Brain microvascular endothelial cell (primary cell): ENCODE data around the gene NR1H2.
"Not testable (repeated sequence)": the region's sequence is repeated elsewhere in the genome, so short reads cannot be mapped to it uniquely, and the experiment has no call there.

Experiments
- DNase-seq: peaks from one replicate; pipeline ENCODE4 v3.0.0-alpha.2; 2020
- H3K27ac ChIP-seq: fragments of 250-450 bp; sonication (Bioruptor Pico); 2 replicates; pipeline ENCODE4 v1.5.1; 2020; ENCODE audit warnings: mild to moderate bottlenecking, moderate library complexity
- H3K27me3 ChIP-seq: fragments of 250-450 bp; sonication (Bioruptor Pico); replicated peaks from 2 replicates; pipeline ENCODE4 v1.5.1; 2020; ENCODE audit warnings: mild to moderate bottlenecking
- H3K36me3 ChIP-seq: fragments of 250-450 bp; sonication (Bioruptor Pico); replicated peaks from 2 replicates; pipeline ENCODE4 v1.5.1; 2020; ENCODE audit warnings: mild to moderate bottlenecking
- H3K4me3 ChIP-seq: 2 replicates; pipeline ENCODE4 v1.5.1; 2011; ENCODE audit warnings: low read depth, mild to moderate bottlenecking, control low read depth, low read length, moderate library complexity
- CTCF ChIP-seq: IDR thresholded peaks from 2 replicates; pipeline ENCODE4 v1.5.1; 2011; ENCODE audit warnings: low read depth, mild to moderate bottlenecking, moderate library complexity, low read length, control low read depth, inconsistent platforms; ENCODE audit errors: missing control alignments
- in situ Hi-C: cut with HindIII; loops from 2 replicates; pipeline ENCODE4 v1.10.0; 2017; ENCODE audit warnings: low sequenced_read_pairs, low pct_ligation_motif_present

Gene NR1H2

GRCh38 chr19:50387176-50387867 lies 11.1 kb downstream of the NR1H2 start:
- in situ Hi-C loops, result no loop called here

GRCh38 chr19:50387868-50388245 lies 11.6 kb downstream of the NR1H2 start:
- TF ChIP-seq CTCF, result no peak
- Histone ChIP-seq H3K27me3 (no peaks in the 10 kb centered on the region), H3K36me3 (no peaks in the 10 kb centered on the region), H3K4me3 (no peak overlapping the region), H3K27ac (no peak overlapping the region)
- in situ Hi-C loops, result no loop called here
- no peak for DNase-seq

More at GRCh38 chr19:50387176-50387867, 11.1 kb downstream of the NR1H2 start:
- TF ChIP-seq CTCF, result no peak
- H3K36me3 ChIP-seq, result no peaks in the 10 kb centered on the region
- no peaks in the 10 kb centered on the region for H3K27me3 ChIP-seq
- no peak overlapping the region for H3K27ac ChIP-seq
- no peak overlapping the region for H3K4me3 ChIP-seq
- DNase-seq, result peak; percentile 36

GRCh38 chr19:50390295-50390694 lies 14.0 kb downstream of the NR1H2 start:
- in situ Hi-C loops, result not testable (repeated sequence)

GRCh38 chr19:50390952-50391351 lies 14.7 kb downstream of the NR1H2 start:
- H3K27me3 ChIP-seq, DNase-seq, in situ Hi-C loops, H3K27ac ChIP-seq, H3K36me3 ChIP-seq, H3K4me3 ChIP-seq: not testable (repeated sequence)

More at GRCh38 chr19:50390295-50390694, 14.0 kb downstream of the NR1H2 start:
- H3K27me3 ChIP-seq, DNase-seq, H3K36me3 ChIP-seq, H3K27ac ChIP-seq, H3K4me3 ChIP-seq: not testable (repeated sequence)

- H3K4me3 ChIP-seq, result no peak overlapping the region
- no peaks in the 10 kb centered on the region for H3K27me3 ChIP-seq
- DNase-seq, result no peak
- TF ChIP-seq CTCF, result no peak
- H3K27ac ChIP-seq, result no peak overlapping the region
- in situ Hi-C loops, result no loop called here
- H3K36me3 ChIP-seq, result no peaks in the 10 kb centered on the region
Measured at GRCh38 chr19:50392759-50393158, 16.5 kb downstream of the NR1H2 start.

GRCh38 chr19:50393589-50393988 lies 17.3 kb downstream of the NR1H2 start:
- Histone ChIP-seq H3K36me3 (no peaks in the 10 kb centered on the region), H3K27me3 (no peaks in the 10 kb centered on the region), H3K27ac (no peak overlapping the region), H3K4me3 (no peak overlapping the region)
- TF ChIP-seq CTCF, result no peak
- in situ Hi-C loops, result no loop called here
- no peak for DNase-seq

- H3K4me3 ChIP-seq, result no peak overlapping the region
- DNase-seq, result no peak
- H3K27me3 ChIP-seq, result no peaks in the 10 kb centered on the region
- H3K36me3 ChIP-seq, result no peaks in the 10 kb centered on the region
- in situ Hi-C loops, result no loop called here
- no peak for TF ChIP-seq CTCF
- no peak overlapping the region for H3K27ac ChIP-seq
Measured at GRCh38 chr19:50394017-50394416, 17.8 kb downstream of the NR1H2 start.
